H1 (cell line): ENCODE measurements around the gene CHRNA1. TPM values are rescaled to one million over a fixed set of nuclear protein-coding genes. Genes with fewer than 3 reads are reported as not detected.

Experiments used
- CTCF ChIA-PET: fragments of 300-600 bp; sonication (Branson Sonifier 250); formaldehyde crosslinking; loops from one replicate; lab custom pipeline; 2021; ENCODE audit not compliant: partially characterized antibody; lab: Charles Lee
- POLR2A ChIA-PET: fragments of 300-600 bp; sonication (Branson Sonifier 250); formaldehyde crosslinking; loops from one replicate; lab custom pipeline; 2021; ENCODE audit warnings: inconsistent platforms; ENCODE audit not compliant: partially characterized antibody; lab: Charles Lee
- DNase-seq, 2 experiments: peaks; one replicate each; pipeline versions ENCODE4 v3.0.0 to v3.0.0-alpha.2; 2010 to 2022; ENCODE audit warnings: low spot score in 2 of 2, low read depth in 1 of 2, mixed read lengths in 1 of 2
- FAIRE-seq: peaks from 2 replicates; lab custom pipeline; 2011; peaks lifted over from hg19 to GRCh38; lab: Jason Lieb, UNC
- H2AFZ ChIP-seq: 2 replicates; pipeline ENCODE4 v1.8.1; 2012; ENCODE audit warnings: low read length, inconsistent platforms
- H2AK5ac ChIP-seq: 2 replicates; pipeline ENCODE4 v1.6.1; 2013; ENCODE audit warnings: low read depth, low read length
- H2BK120ac ChIP-seq: replicated peaks from 2 replicates; pipeline ENCODE3; 2013; ENCODE audit warnings: low read depth, low read length, inconsistent platforms
- H2BK12ac ChIP-seq: 2 replicates; pipeline ENCODE4 v1.6.1; 2013; ENCODE audit warnings: low read depth, low read length
- H2BK15ac ChIP-seq: 2 replicates; pipeline ENCODE4 v1.6.1; 2013; ENCODE audit warnings: low read length
- H2BK20ac ChIP-seq: 2 replicates; pipeline ENCODE4 v1.6.1; 2013; ENCODE audit warnings: low read length
- H2BK5ac ChIP-seq: 2 replicates; pipeline ENCODE4 v1.6.1; 2013; ENCODE audit warnings: low read depth, low read length
- H3K14ac ChIP-seq: 2 replicates; pipeline ENCODE4 v1.6.1; 2013; ENCODE audit warnings: inconsistent platforms; ENCODE audit not compliant: insufficient read length
- H3K18ac ChIP-seq: 2 replicates; pipeline ENCODE4 v1.6.1; 2013; ENCODE audit warnings: low read length; ENCODE audit errors: extremely low read depth
- H3K23ac ChIP-seq: 2 replicates; pipeline ENCODE4 v1.6.1; 2013; ENCODE audit warnings: inconsistent platforms; ENCODE audit not compliant: insufficient read length
- H3K23me2 ChIP-seq: 2 replicates; pipeline ENCODE4 v1.6.1; 2013; ENCODE audit warnings: low read depth, low read length
- H3K27ac ChIP-seq: 2 replicates; pipeline ENCODE4 v1.6.1; 2011; ENCODE audit warnings: low read depth, low read length, inconsistent platforms
- H3K27me3 ChIP-seq, 4 experiments: replicated peaks in 1 of 4; 1 replicate in 1 of 4; 2 replicates in 3 of 4; pipeline versions ENCODE4 v1.6.1 to v1.8.1; 2011 to 2013; ENCODE audit warnings: low read length in 3 of 4, mild to moderate bottlenecking in 3 of 4, inconsistent platforms in 2 of 4, mixed read lengths in 2 of 4, moderate library complexity in 1 of 4; ENCODE audit not compliant: control insufficient read depth in 3 of 4, insufficient read depth in 3 of 4; ENCODE audit errors: extremely low read depth in 1 of 4
- H3K36me3 ChIP-seq, 4 experiments: 2 replicates each; pipeline versions ENCODE4 v1.6.1 to v1.8.1; 2011 to 2013; ENCODE audit warnings: mild to moderate bottlenecking in 4 of 4, low read length in 3 of 4, moderate library complexity in 2 of 4, control low read depth in 1 of 4, inconsistent platforms in 1 of 4; ENCODE audit not compliant: insufficient read depth in 4 of 4, control insufficient read depth in 2 of 4
- H3K4ac ChIP-seq: replicated peaks from 2 replicates; pipeline ENCODE3; 2013; ENCODE audit warnings: low read length, low read depth, mixed read lengths, inconsistent platforms; ENCODE audit not compliant: insufficient read length
- H3K4me1 ChIP-seq, 4 experiments: replicated peaks in 1 of 4; 1 replicate in 1 of 4; 2 replicates in 3 of 4; pipeline versions ENCODE4 v1.6.1 to v1.8.1; 2011 to 2013; ENCODE audit warnings: low read length in 3 of 4, inconsistent platforms in 2 of 4, mixed read lengths in 1 of 4; ENCODE audit not compliant: insufficient read depth in 4 of 4, control insufficient read depth in 3 of 4
- H3K4me2 ChIP-seq, 2 experiments: 2 replicates each; pipeline versions ENCODE4 v1.6.1 to v1.8.1; 2011 to 2013; ENCODE audit warnings: low read depth in 2 of 2, low read length in 2 of 2, control low read depth in 1 of 2, inconsistent platforms in 1 of 2, mild to moderate bottlenecking in 1 of 2; ENCODE audit not compliant: insufficient read depth in 1 of 2
- H3K4me3 ChIP-seq, 4 experiments: fragments of 200-600, 300-600 bp in 1 of 4; sonication (generic), shearing (Covaris generic), sonication (Bioruptor Twin) in 1 of 4; 2 replicates each; pipeline versions ENCODE4 v1.5.1 to v1.8.1; 2011 to 2016; ENCODE audit warnings: low read length in 4 of 4, low read depth in 3 of 4, control low read depth in 2 of 4, inconsistent platforms in 2 of 4, mild to moderate bottlenecking in 2 of 4, mixed read lengths in 1 of 4, moderate library complexity in 1 of 4; ENCODE audit not compliant: insufficient read depth in 2 of 4; ENCODE audit errors: extremely low read depth in 1 of 4
- H3K56ac ChIP-seq: replicated peaks from 2 replicates; pipeline ENCODE3; 2013; ENCODE audit warnings: low read depth, mild to moderate bottlenecking, mixed read lengths, low read length, inconsistent platforms; ENCODE audit not compliant: insufficient read length
- H3K79me1 ChIP-seq: 2 replicates; pipeline ENCODE4 v1.6.1; 2013; ENCODE audit warnings: low read depth, low read length, control low read depth
- H3K79me2 ChIP-seq, 2 experiments: 2 replicates each; pipeline versions ENCODE4 v1.6.1 to v1.8.1; 2012 to 2013; ENCODE audit warnings: low read length in 2 of 2, mild to moderate bottlenecking in 2 of 2, inconsistent platforms in 1 of 2; ENCODE audit not compliant: insufficient read depth in 2 of 2, control insufficient read depth in 1 of 2
- H3K9ac ChIP-seq, 4 experiments: replicated peaks in 1 of 4; 1 replicate in 1 of 4; 2 replicates in 3 of 4; pipeline versions ENCODE4 v1.6.1 to v1.8.1; 2011 to 2013; ENCODE audit warnings: low read depth in 3 of 4, low read length in 3 of 4, control low read depth in 2 of 4, mild to moderate bottlenecking in 2 of 4, moderate library complexity in 2 of 4, inconsistent platforms in 1 of 4; ENCODE audit errors: extremely low read depth in 1 of 4
- H3K9me3 ChIP-seq, 2 experiments: 2 replicates each; pipeline versions ENCODE4 v1.6.1 to v1.8.1; 2012 to 2013; ENCODE audit warnings: mild to moderate bottlenecking in 2 of 2, moderate library complexity in 2 of 2, control low read depth in 1 of 2, inconsistent platforms in 1 of 2, low read depth in 1 of 2, low read length in 1 of 2, mixed read lengths in 1 of 2; ENCODE audit not compliant: insufficient read depth in 2 of 2
- H4K20me1 ChIP-seq, 2 experiments: replicated peaks in 1 of 2; 2 replicates each; pipeline versions ENCODE3 to v1.8.1; 2011 to 2013; ENCODE audit warnings: inconsistent platforms in 2 of 2, low read length in 2 of 2, mild to moderate bottlenecking in 1 of 2; ENCODE audit not compliant: insufficient read depth in 2 of 2, control insufficient read depth in 1 of 2
- H4K5ac ChIP-seq: 2 replicates; pipeline ENCODE4 v1.6.1; 2013; ENCODE audit warnings: low read length, low read depth, mixed read lengths, inconsistent platforms; ENCODE audit not compliant: insufficient read length
- H4K8ac ChIP-seq: 2 replicates; pipeline ENCODE4 v1.8.0; 2013; ENCODE audit warnings: mild to moderate bottlenecking, moderate library complexity, low read length, inconsistent platforms; ENCODE audit not compliant: insufficient read depth; ENCODE audit errors: extremely low read depth
- H4K91ac ChIP-seq: replicated peaks from 2 replicates; pipeline ENCODE3; 2013; ENCODE audit warnings: low read length, mixed read lengths, inconsistent platforms; ENCODE audit not compliant: insufficient read length
- CTBP2 ChIP-seq: IDR thresholded peaks from 2 replicates; pipeline ENCODE4 v1.7.0; 2011; ENCODE audit warnings: borderline replicate concordance, mild to moderate bottlenecking, moderate library complexity, mixed read lengths, low read length; ENCODE audit not compliant: insufficient read depth, insufficient read length
- EGR1 ChIP-seq: IDR thresholded peaks from 2 replicates; pipeline ENCODE4 v1.6.1; 2011; ENCODE audit warnings: low read depth, low read length, borderline replicate concordance
- FOSL1 ChIP-seq: IDR thresholded peaks from 2 replicates; pipeline ENCODE4 v1.6.1; 2011; ENCODE audit warnings: mild to moderate bottlenecking, low read depth, low read length, moderate library complexity; ENCODE audit not compliant: insufficient read depth
- GABPA ChIP-seq: IDR thresholded peaks from 2 replicates; pipeline ENCODE4 v1.6.1; 2011; ENCODE audit warnings: mild to moderate bottlenecking, low read length, moderate library complexity, borderline replicate concordance; ENCODE audit not compliant: insufficient read depth
- KDM4A ChIP-seq: IDR thresholded peaks from one replicate; pipeline ENCODE4 v1.7.1; 2012; ENCODE audit warnings: low read depth, mild to moderate bottlenecking, moderate library complexity, low read length, inconsistent platforms; ENCODE audit not compliant: severe bottlenecking
- KDM5A ChIP-seq: fragments of 200-600 bp; IDR thresholded peaks from 2 replicates; pipeline ENCODE4 v1.7.1; 2012; ENCODE audit warnings: mild to moderate bottlenecking, low read length, inconsistent platforms, mixed read lengths
- NANOG ChIP-seq: IDR thresholded peaks from 2 replicates; pipeline ENCODE4 v1.6.1; 2011; ENCODE audit warnings: low read length, low read depth, mild to moderate bottlenecking, inconsistent platforms; ENCODE audit not compliant: insufficient read depth, poor library complexity, severe bottlenecking
- NRF1 ChIP-seq: IDR thresholded peaks from 2 replicates; pipeline ENCODE4 v1.6.1; 2011; ENCODE audit warnings: mild to moderate bottlenecking, low read depth, low read length, improper control_type of control experiment
- RNF2 ChIP-seq: fragments of 200-900, 300-1000 bp; sonication (generic); IDR thresholded peaks from 2 replicates; pipeline ENCODE4 v1.7.1; 2016; ENCODE audit warnings: borderline replicate concordance, low read depth, mild to moderate bottlenecking, antibody characterized with exemption, low read length; ENCODE audit not compliant: poor library complexity, severe bottlenecking; ENCODE audit errors: missing control alignments
- SP4 ChIP-seq: IDR thresholded peaks from 2 replicates; pipeline ENCODE4 v1.6.1; 2012; ENCODE audit warnings: low read length, inconsistent platforms
- WGBS, 2 experiments: shearing (Covaris generic) in 1 of 2; methylation state at CpG; one replicate each; pipeline versions ENCODE4 v1.1.6 to v1.1.7; 2013 to 2015; ENCODE audit warnings: low lambda C conversion rate in 2 of 2, mixed read lengths in 2 of 2, inconsistent platforms in 1 of 2, low coverage in 1 of 2, missing lambda C conversion rate in 1 of 2; ENCODE audit not compliant: insufficient replicate concordance in 2 of 2, insufficient coverage in 1 of 2, insufficient read length in 1 of 2; ENCODE audit errors: extremely low coverage in 1 of 2, missing lambda C conversion rate in 1 of 2; 5-methylcytosine and 5-hydroxymethylcytosine counted together
- polyA plus RNA-seq, 7 experiments: library from polyadenylated mRNA; depleted of rRNA in 3 of 7; stranded (reverse) in 5 of 7; unstranded in 2 of 7; fragments of >200 nt in 5 of 7; fragments of 200-250 nt in 2 of 7; gene quantifications; 1 replicate in 5 of 7; 2 replicates in 1 of 7; 4 replicates in 1 of 7; pipeline versions ENCODE4 v1.2.1 to v1.2.3, GENCODE V29; 2011 to 2013; ENCODE audit warnings: missing spikeins in 2 of 7, mixed read lengths in 2 of 7
- total RNA-seq: library from RNA; stranded (reverse); fragmentation: NEBNext Ultra II Directional; extraction: Animal tissue kit (Norgen Biotek cat#: 25700); gene quantifications from 2 replicates; pipeline ENCODE4 v1.2.1, GENCODE V29; 2021

Gene CHRNA1
- total and polyA plus RNA-seq, 2 of the 8 experiments (the other 6 are each of a cell fraction or from before 2014, with no cell fraction given): 0.11 to 0.15 TPM

GRCh38 chr2:174719016-174719415, 45.3 kb downstream of the CHRNA1 start:
- Histone ChIP-seq H3K14ac (no peak overlapping the region), H3K56ac (no peak overlapping the region), H3K9me3 (no peaks in the 10 kb centered on the region; a peak in 1 of 4 replicates), H2BK5ac (no peak overlapping the region), H3K23ac (no peak overlapping the region), H4K8ac (no peak overlapping the region), H3K27ac (no peak overlapping the region), H3K18ac (no peak overlapping the region), H3K27me3 (no peaks in the 10 kb centered on the region), H3K79me1 (no peaks in the 10 kb centered on the region), H2AFZ (no peak overlapping the region), H2AK5ac (no peak overlapping the region), H3K4me3 (no peak overlapping the region), H2BK12ac (no peak overlapping the region), H3K4me2 (no peak overlapping the region), H3K4ac (no peak overlapping the region), H2BK20ac (no peak overlapping the region), H4K20me1 (no peaks in the 10 kb centered on the region), H4K91ac (no peak overlapping the region), H4K5ac (no peak overlapping the region), H2BK120ac (no peak overlapping the region), H3K79me2 (no peaks in the 10 kb centered on the region), H3K9ac (no peak overlapping the region), H3K4me1 (no peaks in the 10 kb centered on the region), H2BK15ac (no peak overlapping the region), H3K23me2 (no peaks in the 10 kb centered on the region), H3K36me3 (no peaks in the 10 kb centered on the region)
- TF ChIP-seq CTBP2: no peak
- no peak for TF ChIP-seq SP4
- TF ChIP-seq GABPA: no peak
- TF ChIP-seq RNF2: no peak
- TF ChIP-seq KDM5A: no peak
- TF ChIP-seq FOSL1: no peak
- TF ChIP-seq KDM4A: no peak
- no peak for TF ChIP-seq NANOG
- no peak for TF ChIP-seq EGR1
- no peak for TF ChIP-seq NRF1
- DNase-seq (no peak), FAIRE-seq (no peak)
- CTCF ChIA-PET: interaction anchor here (0.6 to 12.0 kb wide), 17 partner anchors 9 to 564 kb away, joined by 3 to 173 read pairs (median 3); partner anchors contain the start of gene CHRNA1
- POLR2A ChIA-PET: no interaction called here
- WGBS, 2 experiments: 58% methylated on average over 4 of the region's 4 CpGs; no CpG with 5 or more reads in 1 of the 2 experiments
